Measurements from ENCODE around the gene ZNF791. TPM values are rescaled to one million over a fixed set of nuclear protein-coding genes. Genes with fewer than 3 reads are reported as not detected.

The ZNF791 gene
- polyA plus RNA-seq, 1 donor (not counting 4 experiments of a cell fraction or from before 2014, with no cell fraction given), result 11.5 TPM

GRCh38 chr19:12603714-12604113 is 7.0 kb upstream of the ZNF791 start:
- no peak overlapping the region for H3K27ac ChIP-seq (ENCODE audit: control insufficient read depth, insufficient read depth, low read length)
- no peaks in the 10 kb centered on the region for H3K9me3 ChIP-seq (ENCODE audit: control insufficient read depth, low read depth, low read length)
- H3K36me3 ChIP-seq (ENCODE audit: control insufficient read depth in 2 of 2, extremely low read depth in 1 of 2, insufficient read depth in 2 of 2, low read length in 2 of 2), result peaks cover 5 to 9% of the 10 kb centered on the region in 2 experiments
- no peak overlapping the region for H3K4me3 ChIP-seq (ENCODE audit: control insufficient read depth in 2 of 3, extremely low read depth in 1 of 3, insufficient read depth in 2 of 3, low read depth in 1 of 3, low read length in 3 of 3)
- no peak overlapping the region for H2AFZ ChIP-seq (ENCODE audit: control insufficient read depth, low read length)
- H3K9me1 ChIP-seq (ENCODE audit: control insufficient read depth, extremely low read depth, insufficient read depth, low read length), result no peaks in the 10 kb centered on the region
- no peaks in the 10 kb centered on the region for H4K20me1 ChIP-seq (ENCODE audit: control insufficient read depth, extremely low read depth, insufficient read depth, low read length)
- dilution Hi-C loops (cut with MboI; ENCODE audit: extremely low pct_ligation_motif_present, low sequenced_read_pairs), result no loop called here
- H3K4me1 ChIP-seq (ENCODE audit: control insufficient read depth, extremely low read depth, insufficient read depth, low read length), result no peaks in the 10 kb centered on the region
- TF ChIP-seq CTCF (optimal IDR thresholded peaks at IDR 0.05 in 1 of 3, IDR thresholded peaks at IDR 0.05 in 1 of 3, conservative IDR thresholded peaks at IDR 0.05 in 1 of 3; ENCODE audit: extremely low read depth in 1 of 3, insufficient read depth in 2 of 3, low read length in 3 of 3), result no peak
- TF ChIP-seq EZH2 (IDR thresholded peaks at IDR 0.05; ENCODE audit: low read length), result no peak
- no peak for DNase-seq (ENCODE audit: low read depth, low spot score)
- no peak overlapping the region for H3K4me2 ChIP-seq (ENCODE audit: control insufficient read depth, extremely low read depth, insufficient read depth, low read depth, low read length)
- no peak overlapping the region for H3K9ac ChIP-seq (ENCODE audit: control insufficient read depth, extremely low read depth, insufficient read depth, low read length)
- H3K27me3 ChIP-seq (ENCODE audit: control insufficient read depth, extremely low read depth, insufficient read depth, low read length), result no peaks in the 10 kb centered on the region
- no peak for FAIRE-seq
- peaks cover 2% of the 10 kb centered on the region for H3K79me2 ChIP-seq (ENCODE audit: control insufficient read depth, insufficient read depth, low read length)

GRCh38 chr19:12606796-12607195 is 3.9 kb upstream of the ZNF791 start:
- H3K9me1 ChIP-seq (ENCODE audit: control insufficient read depth, extremely low read depth, insufficient read depth, low read length), result no peaks in the 10 kb centered on the region
- no peak for DNase-seq (ENCODE audit: low read depth, low spot score)
- H3K79me2 ChIP-seq (ENCODE audit: control insufficient read depth, insufficient read depth, low read length), result peaks cover 24% of the 10 kb centered on the region
- H3K36me3 ChIP-seq (ENCODE audit: control insufficient read depth in 2 of 2, extremely low read depth in 1 of 2, insufficient read depth in 2 of 2, low read length in 2 of 2), result peaks cover 3 to 9% of the 10 kb centered on the region in 2 experiments
- no peak for FAIRE-seq
- no peak overlapping the region for H2AFZ ChIP-seq (ENCODE audit: control insufficient read depth, low read length)
- H3K27ac ChIP-seq (ENCODE audit: control insufficient read depth, insufficient read depth, low read length), result no peak overlapping the region
- no peaks in the 10 kb centered on the region for H3K27me3 ChIP-seq (ENCODE audit: control insufficient read depth, extremely low read depth, insufficient read depth, low read length)
- H3K4me2 ChIP-seq (ENCODE audit: control insufficient read depth, extremely low read depth, insufficient read depth, low read depth, low read length), result no peak overlapping the region
- H3K4me3 ChIP-seq (ENCODE audit: control insufficient read depth in 2 of 3, extremely low read depth in 1 of 3, insufficient read depth in 2 of 3, low read depth in 1 of 3, low read length in 3 of 3), result no peak overlapping the region
- H3K9me3 ChIP-seq (ENCODE audit: control insufficient read depth, low read depth, low read length), result no peaks in the 10 kb centered on the region
- no peak overlapping the region for H3K9ac ChIP-seq (ENCODE audit: control insufficient read depth, extremely low read depth, insufficient read depth, low read length)
- H4K20me1 ChIP-seq (ENCODE audit: control insufficient read depth, extremely low read depth, insufficient read depth, low read length), result no peaks in the 10 kb centered on the region
- dilution Hi-C loops (cut with MboI; ENCODE audit: extremely low pct_ligation_motif_present, low sequenced_read_pairs), result no loop called here
- TF ChIP-seq CTCF (optimal IDR thresholded peaks at IDR 0.05 in 1 of 3, IDR thresholded peaks at IDR 0.05 in 1 of 3, conservative IDR thresholded peaks at IDR 0.05 in 1 of 3; ENCODE audit: extremely low read depth in 1 of 3, insufficient read depth in 2 of 3, low read length in 3 of 3) (no peak), EZH2 (IDR thresholded peaks at IDR 0.05; ENCODE audit: low read length) (no peak)
- H3K4me1 ChIP-seq (ENCODE audit: control insufficient read depth, extremely low read depth, insufficient read depth, low read length), result peaks cover 6% of the 10 kb centered on the region
